IMR-90 (cell line): Measurements from ENCODE around the gene TBCD.

Source experiments
- CEBPB ChIP-seq: IDR thresholded peaks from 2 replicates; pipeline ENCODE4 v1.6.1; 2012; ENCODE audit warnings: low read depth, low read length, improper control_type of control experiment
- MAFK ChIP-seq: IDR thresholded peaks from 2 replicates; pipeline ENCODE4 v1.6.1; 2012; ENCODE audit warnings: low read depth, low read length, improper control_type of control experiment
- MXI1 ChIP-seq: IDR thresholded peaks from 2 replicates; pipeline ENCODE4 v1.6.1; 2012; ENCODE audit warnings: low read depth, mild to moderate bottlenecking, low read length, moderate library complexity, borderline replicate concordance
- RAD21 ChIP-seq: IDR thresholded peaks from 2 replicates; pipeline ENCODE4 v1.6.1; 2012; ENCODE audit warnings: low read length, improper control_type of control experiment
- RFX5 ChIP-seq: IDR thresholded peaks from 2 replicates; pipeline ENCODE4 v1.8.0; 2012; ENCODE audit warnings: low read depth, mild to moderate bottlenecking, low read length, moderate library complexity
- SMC3 ChIP-seq: fragments of 150-350 bp; IDR thresholded peaks from 2 replicates; pipeline ENCODE4 v1.6.1; 2016; ENCODE audit warnings: low read depth, mild to moderate bottlenecking, antibody characterized with exemption, low read length, moderate library complexity
- TF ChIP-seq, protein P1 (sequence below): conservative IDR thresholded peaks from 2 replicates; pipeline ENCODE4 v1.5.1; 2012; ENCODE audit warnings: mild to moderate bottlenecking, low read depth, low read length, improper control_type of control experiment
- TF ChIP-seq, protein P2 (sequence below): fragments of 150-350 bp; IDR thresholded peaks from 2 replicates; pipeline ENCODE4 v1.6.1; 2017; ENCODE audit warnings: mild to moderate bottlenecking, antibody characterized with exemption, low read length, low read depth

DNA sequence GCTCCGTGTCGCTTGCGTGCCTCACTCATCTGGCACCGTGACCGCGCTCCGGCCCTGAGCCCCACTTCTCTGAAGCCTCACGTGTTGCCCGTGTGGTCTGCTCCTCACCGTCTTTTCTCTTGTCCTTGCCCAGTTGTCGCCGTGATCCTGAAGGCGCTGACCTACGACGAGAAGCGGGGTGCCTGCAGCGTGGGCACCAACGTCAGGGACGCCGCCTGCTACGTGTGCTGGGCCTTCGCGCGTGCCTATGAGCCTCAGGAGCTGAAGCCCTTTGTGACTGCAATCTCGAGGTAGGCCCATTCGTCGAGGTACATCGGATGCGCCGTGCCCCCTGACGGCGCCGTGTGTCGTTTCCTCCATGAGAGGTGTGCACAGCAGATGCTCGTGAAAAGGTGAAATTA, 118.2 kb downstream of the TBCD start:
- TF ChIP-seq, protein P1, sequence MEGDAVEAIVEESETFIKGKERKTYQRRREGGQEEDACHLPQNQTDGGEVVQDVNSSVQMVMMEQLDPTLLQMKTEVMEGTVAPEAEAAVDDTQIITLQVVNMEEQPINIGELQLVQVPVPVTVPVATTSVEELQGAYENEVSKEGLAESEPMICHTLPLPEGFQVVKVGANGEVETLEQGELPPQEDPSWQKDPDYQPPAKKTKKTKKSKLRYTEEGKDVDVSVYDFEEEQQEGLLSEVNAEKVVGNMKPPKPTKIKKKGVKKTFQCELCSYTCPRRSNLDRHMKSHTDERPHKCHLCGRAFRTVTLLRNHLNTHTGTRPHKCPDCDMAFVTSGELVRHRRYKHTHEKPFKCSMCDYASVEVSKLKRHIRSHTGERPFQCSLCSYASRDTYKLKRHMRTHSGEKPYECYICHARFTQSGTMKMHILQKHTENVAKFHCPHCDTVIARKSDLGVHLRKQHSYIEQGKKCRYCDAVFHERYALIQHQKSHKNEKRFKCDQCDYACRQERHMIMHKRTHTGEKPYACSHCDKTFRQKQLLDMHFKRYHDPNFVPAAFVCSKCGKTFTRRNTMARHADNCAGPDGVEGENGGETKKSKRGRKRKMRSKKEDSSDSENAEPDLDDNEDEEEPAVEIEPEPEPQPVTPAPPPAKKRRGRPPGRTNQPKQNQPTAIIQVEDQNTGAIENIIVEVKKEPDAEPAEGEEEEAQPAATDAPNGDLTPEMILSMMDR, result no peak
- no peak for TF ChIP-seq RFX5
- TF ChIP-seq MXI1, result no peak
- TF ChIP-seq MAFK, result no peak
- no peak for TF ChIP-seq CEBPB
- TF ChIP-seq, protein P2, sequence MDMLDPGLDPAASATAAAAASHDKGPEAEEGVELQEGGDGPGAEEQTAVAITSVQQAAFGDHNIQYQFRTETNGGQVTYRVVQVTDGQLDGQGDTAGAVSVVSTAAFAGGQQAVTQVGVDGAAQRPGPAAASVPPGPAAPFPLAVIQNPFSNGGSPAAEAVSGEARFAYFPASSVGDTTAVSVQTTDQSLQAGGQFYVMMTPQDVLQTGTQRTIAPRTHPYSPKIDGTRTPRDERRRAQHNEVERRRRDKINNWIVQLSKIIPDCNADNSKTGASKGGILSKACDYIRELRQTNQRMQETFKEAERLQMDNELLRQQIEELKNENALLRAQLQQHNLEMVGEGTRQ, result no peak
- no peak for TF ChIP-seq RAD21
- no peak for TF ChIP-seq SMC3
